K562 (cell line): ENCODE data around the gene TTLL10. TPM values are rescaled to one million over a fixed set of nuclear protein-coding genes. Genes with fewer than 3 reads are reported as not detected.

ENCODE experiments used
- HNRNPL ChIP-seq: fragments of 200-400 bp; formaldehyde crosslinking; IDR thresholded peaks from 2 replicates; pipeline ENCODE4 v1.6.1; 2017; ENCODE audit warnings: low read depth, mild to moderate bottlenecking, low read length
- PCBP1 ChIP-seq: fragments of 200-400 bp; formaldehyde crosslinking; IDR thresholded peaks from 2 replicates; pipeline ENCODE4 v1.6.1; 2018; ENCODE audit warnings: mild to moderate bottlenecking, low read depth, low read length; ENCODE audit not compliant: poor library complexity, severe bottlenecking
- PHF8 ChIP-seq: fragments of 200-600 bp; sonication (generic); IDR thresholded peaks from 2 replicates; pipeline ENCODE4 v1.6.1; 2012; ENCODE audit warnings: mixed run types, mild to moderate bottlenecking, inconsistent platforms, low read length, moderate library complexity, borderline replicate concordance
- POLR2G ChIP-seq: fragments of 200-400 bp; formaldehyde crosslinking; IDR thresholded peaks from 2 replicates; pipeline ENCODE4 v1.6.1; 2017; ENCODE audit warnings: low read depth, mild to moderate bottlenecking, antibody characterized with exemption, low read length, moderate library complexity
- PURB ChIP-seq: sonication (generic); formaldehyde crosslinking; IDR thresholded peaks from 2 replicates; pipeline ENCODE4 v1.9.0; 2021; ENCODE audit warnings: low read depth, mild to moderate bottlenecking, missing genetic modification reagents
- SUPT5H ChIP-seq: fragments of 450-650 bp; IDR thresholded peaks from 2 replicates; pipeline ENCODE4 v1.6.1; 2016
- ZNF274 ChIP-seq: IDR thresholded peaks from 2 replicates; pipeline ENCODE4 v1.6.1; 2011; ENCODE audit warnings: low read depth, mild to moderate bottlenecking, low read length, moderate library complexity, borderline replicate concordance
- polyA plus RNA-seq, 8 experiments: library from polyadenylated mRNA; depleted of rRNA in 4 of 8; stranded (reverse) in 5 of 8; unstranded in 3 of 8; fragments of >200 nt; fragmentation: Nextera tagmentation in 2 of 8; fragmentation: Illumina TruSeq in 1 of 8; extraction: Ambion mirVana in 2 of 8; extraction: Trizol in 1 of 8; gene quantifications; 2 replicates each; pipeline versions ENCODE4 v1.2.1 to v1.2.3, GENCODE V29; 2011 to 2014; ENCODE audit warnings: inconsistent platforms in 1 of 8, missing spikeins in 1 of 8
- total RNA-seq, 7 experiments: library from RNA; depleted of rRNA in 6 of 7; stranded (reverse); fragments of >200 nt in 6 of 7; fragmentation: Illumina TruSeq in 2 of 7; extraction: Trizol in 2 of 7; gene quantifications; 2 replicates each; pipeline versions ENCODE4 v1.2.1 to v1.2.3, GENCODE V29; 2011 to 2021; ENCODE audit warnings: low replicate concordance in 1 of 7
- TF ChIP-seq, protein P1 (sequence below), 3 experiments: IDR thresholded peaks in 2 of 3; conservative IDR thresholded peaks in 1 of 3; 2 replicates each; pipeline ENCODE4 v1.5.1; 2011 to 2012; ENCODE audit warnings: low read length in 3 of 3, mild to moderate bottlenecking in 3 of 3, control low read depth in 2 of 3, improper control_type of control experiment in 1 of 3, inconsistent platforms in 1 of 3, low read depth in 1 of 3, mixed read lengths in 1 of 3, moderate library complexity in 1 of 3; ENCODE audit not compliant: insufficient read depth in 2 of 3

The TTLL10 gene
- total and polyA plus RNA-seq, 9 of the 15 experiments (the other 6 are each of a cell fraction or from before 2014, with no cell fraction given) = not detected

DNA sequence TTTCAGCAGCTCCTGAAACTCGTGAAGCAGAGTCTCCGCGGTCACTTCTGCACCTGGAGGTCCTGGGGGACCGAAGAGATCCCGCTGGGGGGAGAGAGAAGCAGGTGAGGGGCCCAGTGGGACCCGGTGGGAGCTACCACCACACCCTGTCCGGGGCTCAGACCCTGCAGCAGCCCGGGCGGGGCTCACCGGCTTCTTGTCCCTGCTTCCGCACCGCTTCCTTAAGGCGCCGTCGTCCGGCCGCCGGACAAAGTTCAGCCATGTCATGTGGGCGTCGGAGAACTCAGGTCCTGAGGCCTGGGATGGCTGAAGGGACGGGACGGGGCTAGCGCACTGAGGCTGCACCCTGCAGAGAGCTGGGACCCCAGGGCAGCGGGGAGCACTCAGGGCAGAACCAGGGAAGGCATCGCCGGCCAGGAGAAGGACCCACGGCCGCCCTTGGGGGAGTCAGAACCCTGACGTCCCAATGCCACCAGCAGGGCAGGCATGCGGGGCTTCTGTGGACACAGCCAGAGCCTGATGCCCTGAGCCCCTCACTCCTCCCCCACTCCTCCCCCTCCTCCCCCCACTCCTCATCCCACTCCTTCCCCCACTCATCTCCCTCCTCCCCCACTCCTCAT is 70.6 kb downstream of the TTLL10 start (continued):
- TF ChIP-seq ZNF274 (no peak), SUPT5H (no peak), PURB (no peak), POLR2G (0 out of 2 replicates have a peak, but pooled peaks have one; percentile 25), HNRNPL (no peak), PCBP1 (peak; percentile 97), PHF8 (no peak)
- TF ChIP-seq, protein P1, sequence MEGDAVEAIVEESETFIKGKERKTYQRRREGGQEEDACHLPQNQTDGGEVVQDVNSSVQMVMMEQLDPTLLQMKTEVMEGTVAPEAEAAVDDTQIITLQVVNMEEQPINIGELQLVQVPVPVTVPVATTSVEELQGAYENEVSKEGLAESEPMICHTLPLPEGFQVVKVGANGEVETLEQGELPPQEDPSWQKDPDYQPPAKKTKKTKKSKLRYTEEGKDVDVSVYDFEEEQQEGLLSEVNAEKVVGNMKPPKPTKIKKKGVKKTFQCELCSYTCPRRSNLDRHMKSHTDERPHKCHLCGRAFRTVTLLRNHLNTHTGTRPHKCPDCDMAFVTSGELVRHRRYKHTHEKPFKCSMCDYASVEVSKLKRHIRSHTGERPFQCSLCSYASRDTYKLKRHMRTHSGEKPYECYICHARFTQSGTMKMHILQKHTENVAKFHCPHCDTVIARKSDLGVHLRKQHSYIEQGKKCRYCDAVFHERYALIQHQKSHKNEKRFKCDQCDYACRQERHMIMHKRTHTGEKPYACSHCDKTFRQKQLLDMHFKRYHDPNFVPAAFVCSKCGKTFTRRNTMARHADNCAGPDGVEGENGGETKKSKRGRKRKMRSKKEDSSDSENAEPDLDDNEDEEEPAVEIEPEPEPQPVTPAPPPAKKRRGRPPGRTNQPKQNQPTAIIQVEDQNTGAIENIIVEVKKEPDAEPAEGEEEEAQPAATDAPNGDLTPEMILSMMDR (IDR thresholded peaks at IDR 0.05 in 2 of 3, conservative IDR thresholded peaks at IDR 0.05 in 1 of 3; ENCODE audit: insufficient read depth in 2 of 3, low read depth in 1 of 3, low read length in 3 of 3) = 0 out of 6 replicates have a peak, but pooled peaks of 2 of the 3 experiments have one; percentile 11 to 18
